Frontal cortex (tissue), 4 donors: ENCODE results near the gene BACE1-AS. TPM values are rescaled to one million over a fixed set of nuclear protein-coding genes. Genes with fewer than 3 reads are reported as not detected.

ENCODE experiments used
- DNase-seq, 2 donors: peaks; one replicate each; pipeline ENCODE4 v3.0.0; 2012; ENCODE audit warnings: low spot score in 2 of 2
- FAIRE-seq: peaks from 2 replicates; lab custom pipeline; 2012; peaks lifted over from hg19 to GRCh38; lab: Jason Lieb, UNC
- total RNA-seq: library from RNA; depleted of rRNA; stranded (reverse); fragments of >200 nt; gene quantifications from one replicate; pipeline ENCODE4 v1.2.3, GENCODE V29; 2014
- donor health status: control.
- donor health status: control.
- donor health status: control.

BACE1-AS gene
- total RNA-seq, 1 donor from 2014 or later: 3.7 TPM

- DNase-seq: no peak
- no peak for FAIRE-seq
Measured at GRCh38 chr11:117287668-117288067, 3.5 kb upstream of the BACE1-AS start.

- DNase-seq: no peak
- FAIRE-seq: no peak
Measured at GRCh38 chr11:117289795-117290194, 1.4 kb upstream of the BACE1-AS start.

GRCh38 chr11:117292616-117293015 is 1.5 kb downstream of the BACE1-AS start:
- DNase-seq (no peak), FAIRE-seq (no peak)

DNA sequence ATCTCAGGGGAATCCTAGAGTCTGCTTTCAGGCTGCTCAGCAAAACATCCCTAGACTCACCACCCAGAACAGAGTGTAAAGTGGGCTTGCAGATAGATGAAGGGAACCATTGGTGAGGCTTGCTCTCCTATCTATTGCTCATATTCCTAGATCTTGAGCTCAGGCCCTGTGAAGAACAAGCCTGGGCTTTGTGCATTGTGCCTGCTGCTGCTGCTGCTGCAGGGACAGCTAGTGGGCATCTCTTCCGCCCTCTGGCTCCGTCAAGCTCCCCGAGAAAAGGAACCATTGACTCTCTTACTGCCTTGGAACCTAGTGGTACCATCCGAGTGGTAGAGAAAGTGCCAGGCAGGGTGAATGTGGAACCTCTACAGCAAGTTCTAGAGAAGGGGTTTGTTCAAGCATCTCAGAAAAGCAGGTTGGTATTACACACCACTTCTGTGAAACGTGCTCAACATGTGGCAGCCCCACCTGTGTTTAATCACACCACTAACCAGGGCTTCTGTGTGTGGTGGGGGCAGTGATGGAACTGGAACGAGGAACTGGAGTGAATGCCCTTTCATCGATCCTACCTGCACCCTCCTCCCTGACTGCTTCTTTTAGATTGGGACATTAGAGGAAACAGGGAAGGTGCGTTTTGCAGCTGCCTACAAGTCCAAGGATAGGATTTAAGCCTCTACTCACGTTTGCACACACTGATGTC is 4.4 kb downstream of the BACE1-AS start:
- FAIRE-seq (no peak), DNase-seq (peak in 1 of 2 donors; percentile 46)

- no peak for DNase-seq
- FAIRE-seq: no peak
Measured at GRCh38 chr11:117296881-117297280, 5.7 kb downstream of the BACE1-AS start.

DNA sequence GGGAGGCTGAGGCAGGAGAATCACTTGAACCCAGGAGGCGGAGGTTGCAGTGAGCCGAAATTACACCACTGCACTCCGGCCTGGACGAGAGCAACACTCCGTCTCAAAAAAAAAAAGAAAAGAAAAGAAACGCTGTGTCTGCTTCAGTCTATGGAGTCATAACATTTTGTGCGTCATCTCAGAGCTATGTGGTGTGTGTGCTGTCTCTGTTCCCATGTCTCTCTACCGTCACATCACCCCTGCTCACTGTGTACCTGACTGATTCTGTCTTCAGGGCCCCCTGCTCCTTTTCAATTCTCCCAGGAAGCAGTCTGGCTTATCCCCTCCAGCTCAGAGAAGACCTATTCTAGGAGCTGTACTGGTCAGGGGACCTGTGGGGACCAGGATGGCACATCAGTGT is 7.0 kb downstream of the BACE1-AS start:
- FAIRE-seq: no peak
- no peak for DNase-seq

- DNase-seq: no peak
- FAIRE-seq: no peak
Measured at GRCh38 chr11:117299351-117300282, 8.5 kb downstream of the BACE1-AS start.

GRCh38 chr11:117300283-117300663 is 9.1 kb downstream of the BACE1-AS start:
- no peak for FAIRE-seq
- no peak for DNase-seq

DNA sequence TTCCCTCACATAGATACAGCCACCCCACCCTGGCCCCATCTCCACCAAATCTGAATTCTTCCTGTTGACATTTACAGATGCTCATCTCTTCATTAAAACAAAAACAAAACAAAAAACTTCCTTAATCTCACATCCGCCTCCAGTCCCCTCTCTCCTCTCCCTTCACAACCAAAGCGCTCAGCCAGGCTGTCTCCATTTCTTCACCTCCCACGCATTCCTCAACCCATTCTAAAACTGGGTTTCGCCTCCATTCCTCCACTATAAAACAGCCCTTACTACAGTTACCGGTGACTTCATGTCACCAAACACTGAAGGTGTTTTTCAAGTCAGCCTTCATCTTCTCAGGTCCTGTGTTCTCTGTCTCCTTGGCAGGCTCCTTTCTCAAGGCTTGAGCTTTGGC is 9.6 kb downstream of the BACE1-AS start:
- no peak for FAIRE-seq
- DNase-seq: no peak

- no peak for FAIRE-seq
Measured at GRCh38 chr11:117302228-117302627, 11.1 kb downstream of the BACE1-AS start.

GRCh38 chr11:117303101-117303500 is 12.0 kb downstream of the BACE1-AS start:
- DNase-seq (no peak), FAIRE-seq (no peak)

More at GRCh38 chr11:117302228-117302627, 11.1 kb downstream of the BACE1-AS start:
- DNase-seq: no peak

- DNase-seq (no peak), FAIRE-seq (no peak)
Measured at GRCh38 chr11:117303646-117304315, 12.6 kb downstream of the BACE1-AS start.

DNA sequence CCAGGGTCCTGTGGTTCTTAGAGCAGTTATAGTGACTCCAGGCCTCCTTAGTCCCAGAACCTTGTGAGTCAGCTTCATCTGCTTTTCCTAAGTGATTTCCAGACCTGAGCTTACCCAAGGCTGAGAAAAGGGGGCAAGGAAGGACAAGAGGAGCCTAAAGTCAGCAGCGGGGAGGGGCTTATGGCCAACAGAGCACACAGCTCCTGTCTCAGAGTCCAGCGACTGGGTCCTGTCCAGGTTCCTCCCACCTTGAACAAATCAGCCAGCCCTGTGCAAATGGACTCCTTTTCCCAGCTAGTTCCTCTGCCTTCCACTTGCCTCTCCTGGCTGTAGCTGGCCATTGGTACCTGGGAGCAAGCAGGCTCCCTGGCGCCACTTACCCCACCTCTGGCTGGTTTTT is 14.0 kb downstream of the BACE1-AS start:
- no peak for FAIRE-seq
- no peak for DNase-seq

DNA sequence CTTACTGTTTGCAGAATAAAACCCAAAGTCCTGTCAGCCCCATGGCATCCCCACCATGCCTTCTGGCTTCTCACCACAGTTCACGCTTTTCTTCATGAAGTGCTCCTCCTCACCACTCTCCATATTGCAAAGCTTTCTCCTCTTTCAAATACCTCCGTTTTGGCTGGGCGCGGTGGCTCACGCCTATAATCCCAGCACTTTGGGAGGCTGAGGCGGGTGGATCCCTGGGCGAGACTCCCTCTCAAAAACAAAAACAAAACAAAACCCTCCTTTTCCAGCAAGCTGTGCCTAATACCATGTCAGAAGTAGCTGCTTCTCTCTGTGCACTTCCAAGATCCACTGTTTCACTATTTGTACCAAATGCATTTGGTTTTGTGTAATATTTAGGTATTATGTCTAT is 18.2 kb downstream of the BACE1-AS start:
- no peak for DNase-seq
- no peak for FAIRE-seq

GRCh38 chr11:117313091-117313490 is 21.9 kb downstream of the BACE1-AS start:
- no peak for FAIRE-seq

GRCh38 chr11:117313828-117314768 is 23.0 kb downstream of the BACE1-AS start:
- FAIRE-seq: no peak
- DNase-seq: no peak

More at GRCh38 chr11:117313091-117313490, 21.9 kb downstream of the BACE1-AS start:
- no peak for DNase-seq

DNA sequence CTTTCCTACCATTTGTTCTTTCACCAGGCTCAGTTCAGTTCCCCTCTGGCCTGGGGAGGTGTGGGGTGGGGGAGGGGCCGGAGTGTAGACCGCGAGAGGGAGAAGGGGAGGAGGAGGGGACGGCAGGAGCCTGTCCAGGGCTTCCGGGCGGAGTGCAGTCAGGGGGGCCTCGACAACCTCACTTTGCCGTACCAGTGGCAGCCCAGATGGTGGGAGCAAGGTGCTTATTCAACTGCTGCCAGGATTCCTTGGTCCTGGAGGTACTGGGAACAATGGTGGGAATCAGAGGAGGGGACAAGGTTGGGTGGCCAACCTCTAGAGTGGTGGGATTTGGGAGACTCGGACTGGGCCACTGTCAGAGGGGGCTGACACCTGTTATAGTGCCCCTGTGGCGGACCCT is 23.7 kb downstream of the BACE1-AS start:
- DNase-seq: no peak
- no peak for FAIRE-seq

DNA sequence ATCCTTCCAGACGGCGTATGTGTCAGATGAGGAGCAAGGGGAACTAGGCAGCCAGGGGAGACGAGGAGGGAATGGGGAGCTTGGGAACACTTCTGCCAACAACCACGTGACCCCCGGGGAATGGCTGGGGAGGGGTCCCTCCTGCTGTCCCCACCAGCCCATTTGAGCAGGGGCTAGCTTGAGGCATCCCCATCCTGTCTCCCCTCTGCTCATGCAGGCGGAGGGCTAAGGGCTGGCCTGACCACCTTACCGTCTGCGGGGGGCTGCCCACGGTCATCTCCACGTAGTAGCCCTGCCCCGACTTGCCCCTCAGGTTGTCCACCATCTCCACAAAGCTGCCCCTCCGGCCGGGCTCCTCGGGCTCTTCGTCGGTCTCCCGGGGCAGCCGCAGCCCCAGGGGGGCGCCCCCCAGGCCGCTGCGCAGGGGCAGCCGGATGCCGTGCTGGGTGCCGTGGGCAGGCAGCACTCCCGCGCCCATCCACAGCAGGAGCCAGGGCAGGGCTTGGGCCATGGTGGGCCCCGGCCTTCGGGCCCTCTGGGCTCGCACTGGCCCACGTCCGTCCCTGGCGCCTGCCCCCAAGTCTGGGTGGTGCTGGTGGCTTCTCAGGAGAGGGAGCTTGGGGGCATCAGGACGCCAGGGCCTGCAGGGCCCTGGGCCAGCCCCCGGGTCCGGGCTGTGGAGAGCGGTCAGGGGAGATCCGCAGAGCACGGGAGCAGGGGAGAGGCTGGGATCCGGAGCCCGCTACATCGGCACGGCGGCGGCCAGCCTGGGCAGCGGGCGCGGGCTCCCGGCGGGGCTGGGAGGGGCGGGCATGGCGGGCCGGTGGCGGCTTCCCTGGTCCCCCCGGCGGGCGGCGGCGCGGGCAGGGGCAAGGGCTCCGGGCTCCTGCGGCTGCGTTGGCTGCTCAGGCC is 24.4 kb downstream of the BACE1-AS start:
- DNase-seq: peak in 1 of 2 donors; percentile 45

More for the DNA sequence above, 24.4 kb downstream of the BACE1-AS start:
- FAIRE-seq: no peak
